ENCODE measurements around the gene LMLN.

- TF ChIP-seq POLR2AphosphoS5 (IDR thresholded peaks at IDR 0.05; ENCODE audit: low read depth, low read length) (no peak), CHD2 (IDR thresholded peaks at IDR 0.05; ENCODE audit: low read length) (no peak), POLR2A (IDR thresholded peaks at IDR 0.05; ENCODE audit: control extremely low read depth in 1 of 2, low read depth in 2 of 2, low read length in 2 of 2) (peak in 1 of 2 experiments; percentile 26; a peak in 1 of 3 replicates), RXRA (IDR thresholded peaks at IDR 0.05; ENCODE audit: insufficient read depth, low read depth, low read length) (no peak), EGR1 (IDR thresholded peaks at IDR 0.05; ENCODE audit: borderline replicate concordance, low read depth, low read length) (no peak), PHF8 (conservative IDR thresholded peaks at IDR 0.05; ENCODE audit: low read depth, low read length) (no peak), EP300 (IDR thresholded peaks at IDR 0.05; ENCODE audit: borderline replicate concordance in 1 of 2, low read depth in 2 of 2, low read length in 2 of 2) (no peak), ATF2 (IDR thresholded peaks at IDR 0.05; ENCODE audit: low read length) (no peak), BCL11A (IDR thresholded peaks at IDR 0.05; ENCODE audit: low read depth in 2 of 2, low read length in 2 of 2) (no peak), TAF1 (IDR thresholded peaks at IDR 0.05; ENCODE audit: low read depth, low read length) (no peak)
- TF ChIP-seq, protein P1, sequence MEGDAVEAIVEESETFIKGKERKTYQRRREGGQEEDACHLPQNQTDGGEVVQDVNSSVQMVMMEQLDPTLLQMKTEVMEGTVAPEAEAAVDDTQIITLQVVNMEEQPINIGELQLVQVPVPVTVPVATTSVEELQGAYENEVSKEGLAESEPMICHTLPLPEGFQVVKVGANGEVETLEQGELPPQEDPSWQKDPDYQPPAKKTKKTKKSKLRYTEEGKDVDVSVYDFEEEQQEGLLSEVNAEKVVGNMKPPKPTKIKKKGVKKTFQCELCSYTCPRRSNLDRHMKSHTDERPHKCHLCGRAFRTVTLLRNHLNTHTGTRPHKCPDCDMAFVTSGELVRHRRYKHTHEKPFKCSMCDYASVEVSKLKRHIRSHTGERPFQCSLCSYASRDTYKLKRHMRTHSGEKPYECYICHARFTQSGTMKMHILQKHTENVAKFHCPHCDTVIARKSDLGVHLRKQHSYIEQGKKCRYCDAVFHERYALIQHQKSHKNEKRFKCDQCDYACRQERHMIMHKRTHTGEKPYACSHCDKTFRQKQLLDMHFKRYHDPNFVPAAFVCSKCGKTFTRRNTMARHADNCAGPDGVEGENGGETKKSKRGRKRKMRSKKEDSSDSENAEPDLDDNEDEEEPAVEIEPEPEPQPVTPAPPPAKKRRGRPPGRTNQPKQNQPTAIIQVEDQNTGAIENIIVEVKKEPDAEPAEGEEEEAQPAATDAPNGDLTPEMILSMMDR (IDR thresholded peaks at IDR 0.05; ENCODE audit: control extremely low read depth in 1 of 3, insufficient read depth in 1 of 3, low read depth in 1 of 3, low read length in 3 of 3) = no peak
Observed at GRCh38 chr3:197960694-197961581, 921 bp downstream of the LMLN start.

Data from H1 (cell line).